Psoas muscle (tissue), 8 donors: ENCODE measurements around the gene KRTAP4-1. TPM values are rescaled to one million over a fixed set of nuclear protein-coding genes. Genes with fewer than 3 reads are reported as not detected.

Source experiments
- ATAC-seq, 4 donors: fragments of 200-7000 bp; cut with Tn5 transposase; one replicate each; pipeline ENCODE4 v1.9.1; 2020; ENCODE audit warnings: moderate library complexity in 3 of 4, mild to moderate bottlenecking in 2 of 4
- DNase-seq, 2 donors: peaks; one replicate each; pipeline ENCODE4 v3.0.0-alpha.2; 2020
- H3K27ac ChIP-seq: fragments of 200-600 bp; one replicate; pipeline ENCODE4 v1.8.0; 2022
- H3K27me3 ChIP-seq, 3 donors: fragments of 200-600 bp in 1 of 3; one replicate each; pipeline versions ENCODE4 v1.6.1 to v1.8.0; 2013 to 2022; ENCODE audit warnings: low read length in 2 of 3, mild to moderate bottlenecking in 2 of 3, moderate library complexity in 1 of 3; ENCODE audit not compliant: insufficient read depth in 3 of 3
- H3K36me3 ChIP-seq, 2 donors: fragments of 200-600 bp in 1 of 2; one replicate each; pipeline versions ENCODE4 v1.6.1 to v1.8.0; 2013 to 2022; ENCODE audit warnings: low read depth in 1 of 2, mild to moderate bottlenecking in 1 of 2, moderate library complexity in 1 of 2; ENCODE audit not compliant: insufficient read depth in 1 of 2
- H3K4me1 ChIP-seq: fragments of 200-600 bp; one replicate; pipeline ENCODE4 v1.8.0; 2022
- H3K4me3 ChIP-seq: fragments of 200-600 bp; one replicate; pipeline ENCODE4 v1.8.0; 2022; ENCODE audit warnings: mild to moderate bottlenecking
- H3K9me3 ChIP-seq: fragments of 200-600 bp; one replicate; pipeline ENCODE4 v1.8.0; 2022
- CTCF ChIP-seq: fragments of 200-600 bp; IDR thresholded peaks from one replicate; pipeline ENCODE4 v1.8.0; 2022; ENCODE audit warnings: antibody characterized with exemption
- WGBS, 3 donors: extraction: QIAGEN DNeasy Blood & Tissue Kit; methylation state at CpG; one replicate each; pipeline versions ENCODE4 v1.1.6 to v1.1.7; 2013; 5-methylcytosine and 5-hydroxymethylcytosine counted together
- intact Hi-C, 2 donors: fragments of 100-400 bp; cut with DNase I; formaldehyde crosslinking; loops; one replicate each; pipeline versions ENCODE4 v1.11.0 to v1.14.2; 2022
- polyA plus RNA-seq, 3 donors: library from polyadenylated mRNA; stranded (reverse); fragments of 200-250 nt; gene quantifications; one replicate each; pipeline ENCODE4 v1.2.3, GENCODE V29; 2013
- total RNA-seq, 4 donors: library from RNA; stranded (reverse); fragmentation: NEBNext Ultra II Directional in 2 of 4; extraction: Animal tissue kit (Norgen Biotek cat#: 25700) in 2 of 4; gene quantifications; one replicate each; pipeline versions ENCODE4 v1.2.1 to v1.2.4, GENCODE V29; 2021 to 2023
- donor health status: healthy with polysubstance abuse.
- donor health status: DM: no; HTN: no; CAD: no; lungs with moderate emphysema.
- donor health status: Bipolar disorder and iron deficiency.
- donor health status: healthy.
- donor health status: DM: yes; HTN: yes; CAD: no.
- donor health status: DM: no; HTN: no; CAD: no.
- donor health status: DM: no; HTN: no; CAD: no.
- donor health status: DM: yes; HTN: yes; CAD: no.

The KRTAP4-1 gene
- total and polyA plus RNA-seq, 7 donors, result not detected

- WGBS, 3 donors, result 23 to 51% (median 31%) methylated on average over 2 of the region's 2 CpGs
- intact Hi-C loops, result no loop called here
- no peak for TF ChIP-seq CTCF
- no peak overlapping the region for H3K4me3 ChIP-seq
- H3K9me3 ChIP-seq, result no peaks in the 10 kb centered on the region
- no peaks in the 10 kb centered on the region for H3K4me1 ChIP-seq
- ATAC-seq (no peak), DNase-seq (no peak)
- H3K36me3 ChIP-seq, result no peaks in the 10 kb centered on the region
- no peak overlapping the region for H3K27ac ChIP-seq
- peaks cover 0 to 15% (median 5%) of the 10 kb centered on the region in 3 donors for H3K27me3 ChIP-seq
Observed at GRCh38 chr17:41186872-41187271, 2.2 kb upstream of the KRTAP4-1 start.

DNA sequence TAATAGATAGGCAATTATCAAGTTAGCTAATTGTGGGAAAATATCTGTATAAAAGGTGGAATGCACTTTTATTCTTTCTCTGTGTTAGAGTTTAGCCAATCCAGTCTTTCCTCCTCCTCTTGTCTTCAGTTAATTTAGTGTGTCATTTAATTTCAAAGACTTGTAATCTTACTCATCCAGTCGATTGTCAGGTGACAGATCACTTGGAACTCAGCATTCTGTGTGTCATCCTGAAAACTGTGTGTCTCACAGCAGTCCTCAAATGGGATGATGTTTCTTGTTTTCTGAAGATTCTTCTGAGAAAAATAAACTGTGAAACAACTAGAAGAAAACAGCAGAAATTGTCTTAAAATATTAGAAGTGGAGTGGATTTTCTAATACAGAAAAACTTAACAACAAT is 290 bp upstream of the KRTAP4-1 start:
- no peak for TF ChIP-seq CTCF
- DNase-seq, result no peak
- H3K27me3 ChIP-seq, result peaks cover 0 to 15% (median 3%) of the 10 kb centered on the region in 3 donors
- no peak overlapping the region for H3K27ac ChIP-seq
- H3K36me3 ChIP-seq, result no peaks in the 10 kb centered on the region
- WGBS, 3 donors, result 49 to 65% (median 58%) methylated on average over 1 of the region's 1 CpG
- H3K9me3 ChIP-seq, result no peaks in the 10 kb centered on the region
- intact Hi-C loops, result no loop called here
- no peak overlapping the region for H3K4me3 ChIP-seq
- ATAC-seq, result no peak
- no peaks in the 10 kb centered on the region for H3K4me1 ChIP-seq

- no peak for ATAC-seq
- no peaks in the 10 kb centered on the region for H3K9me3 ChIP-seq
- peaks cover 0 to 6% (median 0%) of the 10 kb centered on the region in 3 donors for H3K27me3 ChIP-seq
- 59 to 82% (median 78%) methylated on average over 1 of the region's 1 CpG for WGBS, 3 donors
- no peaks in the 10 kb centered on the region for H3K4me1 ChIP-seq
- no peak for TF ChIP-seq CTCF
- DNase-seq, result no peak
- no peak overlapping the region for H3K27ac ChIP-seq
- no peak overlapping the region for H3K4me3 ChIP-seq
- H3K36me3 ChIP-seq, result no peaks in the 10 kb centered on the region
- intact Hi-C loops, result no loop called here
Observed at GRCh38 chr17:41178843-41179616, 5.7 kb downstream of the KRTAP4-1 start.

GRCh38 chr17:41178341-41178740 is 6.4 kb downstream of the KRTAP4-1 start:
- no peak for ATAC-seq
- WGBS, 3 donors, result 87 to 93% (median 92%) methylated on average over 3 of the region's 3 CpGs

More at GRCh38 chr17:41178341-41178740, 6.4 kb downstream of the KRTAP4-1 start:
- intact Hi-C loops, result no loop called here
- Histone ChIP-seq H3K9me3 (no peaks in the 10 kb centered on the region), H3K27me3 (peaks cover 0 to 6% (median 2%) of the 10 kb centered on the region in 3 donors), H3K4me1 (no peaks in the 10 kb centered on the region), H3K4me3 (no peak overlapping the region), H3K27ac (no peak overlapping the region), H3K36me3 (no peaks in the 10 kb centered on the region)
- no peak for DNase-seq
- TF ChIP-seq CTCF, result no peak
